Progenitor cell of endocrine pancreas (in vitro differentiated cells): Measurements from ENCODE around the gene GAMT. TPM values are rescaled to one million over a fixed set of nuclear protein-coding genes. Genes with fewer than 3 reads are reported as not detected.
A peak's percentile ranks its signal among the peaks of the same experiment; 100 is the strongest.

Experiments
- DNase-seq: peaks from one replicate; pipeline ENCODE4 v3.0.0; 2021; ENCODE audit warnings: low spot score; ENCODE audit not compliant: unreplicated experiment
- H3K27ac Mint-ChIP-seq: 2 replicates; pipeline ENCODE4 v1.8.0; 2021; ENCODE audit warnings: mild to moderate bottlenecking, moderate library complexity, mixed read lengths
- H3K27me3 Mint-ChIP-seq: 2 replicates; pipeline ENCODE4 v1.8.0; 2021; ENCODE audit warnings: mixed read lengths
- H3K36me3 Mint-ChIP-seq: 2 replicates; pipeline ENCODE4 v1.8.0; 2022; ENCODE audit warnings: mixed read lengths; ENCODE audit not compliant: insufficient read depth
- H3K4me1 Mint-ChIP-seq: 2 replicates; pipeline ENCODE4 v1.8.0; 2021; ENCODE audit warnings: low read depth, mixed read lengths
- H3K4me3 Mint-ChIP-seq: 2 replicates; pipeline ENCODE4 v1.8.0; 2021; ENCODE audit warnings: low read depth, mild to moderate bottlenecking, moderate library complexity, mixed read lengths
- H3K9me3 Mint-ChIP-seq: 2 replicates; pipeline ENCODE4 v1.8.0; 2021; ENCODE audit warnings: low read depth, mixed read lengths
- CTCF ChIP-seq: fragments of 200-600 bp; sonication (generic); IDR thresholded peaks from one replicate; pipeline ENCODE4 v1.5.0; 2021; ENCODE audit warnings: antibody characterized with exemption, mild to moderate bottlenecking; ENCODE audit not compliant: unreplicated experiment
- total RNA-seq: library from RNA; stranded (reverse); gene quantifications from 2 replicates; pipeline ENCODE4 v1.2.1, GENCODE V29; 2021

Gene GAMT
- total RNA-seq, 1 donor from 2014 or later, result 47.0 TPM

GRCh38 chr19:1427221-1427920, 26.0 kb upstream of the GAMT start:
- H3K4me1 Mint-ChIP-seq, result peaks cover 16% of the 10 kb centered on the region
- no peaks in the 10 kb centered on the region for H3K9me3 Mint-ChIP-seq
- H3K4me3 Mint-ChIP-seq, result no peak overlapping the region
- no peaks in the 10 kb centered on the region for H3K27me3 Mint-ChIP-seq
- no peak overlapping the region for H3K27ac Mint-ChIP-seq
- DNase-seq, result no peak
- peaks cover 12% of the 10 kb centered on the region for H3K36me3 Mint-ChIP-seq
- no peak for TF ChIP-seq CTCF

- peaks cover 16% of the 10 kb centered on the region for H3K4me1 Mint-ChIP-seq
- no peak for TF ChIP-seq CTCF
Observed at GRCh38 chr19:1426736-1427135, 25.4 kb upstream of the GAMT start.

GRCh38 chr19:1425902-1426301, 24.6 kb upstream of the GAMT start:
- no peak for DNase-seq
- Mint-ChIP-seq H3K4me1 (peaks cover 16% of the 10 kb centered on the region), H3K4me3 (no peak overlapping the region), H3K27ac (peak overlapping the region; percentile 67), H3K27me3 (no peaks in the 10 kb centered on the region), H3K36me3 (peaks cover 14% of the 10 kb centered on the region), H3K9me3 (no peaks in the 10 kb centered on the region)
- TF ChIP-seq CTCF, result no peak

More at GRCh38 chr19:1426736-1427135, 25.4 kb upstream of the GAMT start:
- no peak overlapping the region for H3K27ac Mint-ChIP-seq
- no peak for DNase-seq
- no peaks in the 10 kb centered on the region for H3K27me3 Mint-ChIP-seq
- H3K4me3 Mint-ChIP-seq, result no peak overlapping the region
- no peaks in the 10 kb centered on the region for H3K9me3 Mint-ChIP-seq
- H3K36me3 Mint-ChIP-seq, result peaks cover 13% of the 10 kb centered on the region

- Mint-ChIP-seq H3K9me3 (no peaks in the 10 kb centered on the region), H3K4me3 (no peak overlapping the region), H3K27ac (peak overlapping the region; percentile 67), H3K27me3 (no peaks in the 10 kb centered on the region), H3K36me3 (peaks cover 14% of the 10 kb centered on the region), H3K4me1 (peaks cover 16% of the 10 kb centered on the region)
- TF ChIP-seq CTCF, result no peak
- DNase-seq, result no peak
Observed at GRCh38 chr19:1425102-1425837, 23.9 kb upstream of the GAMT start.

- no peak for TF ChIP-seq CTCF
- DNase-seq, result no peak
- Mint-ChIP-seq H3K9me3 (no peaks in the 10 kb centered on the region), H3K27me3 (no peaks in the 10 kb centered on the region), H3K4me3 (peak overlapping the region; percentile 41), H3K36me3 (peaks cover 17% of the 10 kb centered on the region), H3K4me1 (peaks cover 16% of the 10 kb centered on the region), H3K27ac (peak overlapping the region; percentile 82)
Observed at GRCh38 chr19:1424192-1424955, 23.0 kb upstream of the GAMT start.
